Endodermal cell (in vitro differentiated cells): ENCODE results near the gene CTNNA1. TPM values are rescaled to one million over a fixed set of nuclear protein-coding genes. Genes with fewer than 3 reads are reported as not detected.
"Not testable (repeated sequence)": the region's sequence is repeated elsewhere in the genome, so short reads cannot be mapped to it uniquely, and the experiment has no call there.

Source experiments
- DNase-seq: peaks from one replicate; pipeline ENCODE4 v3.0.0-alpha.2; 2017
- H3K27ac ChIP-seq: 2 replicates; pipeline ENCODE4 v1.5.1; 2013; ENCODE audit warnings: mild to moderate bottlenecking, low read depth, low read length, moderate library complexity
- H3K27me3 ChIP-seq: 2 replicates; pipeline ENCODE4 v1.6.1; 2013; ENCODE audit warnings: mild to moderate bottlenecking, low read length, moderate library complexity; ENCODE audit not compliant: insufficient read depth, control insufficient read depth, poor library complexity, severe bottlenecking
- H3K36me3 ChIP-seq: 2 replicates; pipeline ENCODE4 v1.7.0; 2013; ENCODE audit warnings: mild to moderate bottlenecking, low read length, moderate library complexity; ENCODE audit not compliant: control insufficient read depth, insufficient read depth
- H3K4me1 ChIP-seq: one replicate; pipeline ENCODE4 v1.7.0; 2013; ENCODE audit warnings: low read length; ENCODE audit not compliant: control insufficient read depth, insufficient read depth
- H3K4me3 ChIP-seq: 2 replicates; pipeline ENCODE4 v1.5.1; 2013; ENCODE audit warnings: mild to moderate bottlenecking, low read length, moderate library complexity
- H3K9ac ChIP-seq: 2 replicates; pipeline ENCODE4 v1.6.1; 2013; ENCODE audit warnings: mild to moderate bottlenecking, low read length, moderate library complexity; ENCODE audit not compliant: poor library complexity, severe bottlenecking; ENCODE audit errors: extremely low read depth
- H3K9me3 ChIP-seq: 2 replicates; pipeline ENCODE4 v1.6.1; 2013; ENCODE audit warnings: mild to moderate bottlenecking, low read length, moderate library complexity; ENCODE audit not compliant: control insufficient read depth
- H3K27ac Mint-ChIP-seq: 2 replicates; pipeline ENCODE4 v1.8.0; 2020; ENCODE audit warnings: mixed read lengths
- H3K27me3 Mint-ChIP-seq: 2 replicates; pipeline ENCODE4 v1.8.0; 2021; ENCODE audit warnings: mild to moderate bottlenecking, mixed read lengths; ENCODE audit not compliant: insufficient read depth
- H3K36me3 Mint-ChIP-seq: 2 replicates; pipeline ENCODE4 v1.8.0; 2020; ENCODE audit warnings: low read depth, mixed read lengths
- H3K4me1 Mint-ChIP-seq: 2 replicates; pipeline ENCODE4 v1.8.0; 2020; ENCODE audit warnings: mixed read lengths
- H3K4me3 Mint-ChIP-seq: 2 replicates; pipeline ENCODE4 v1.8.0; 2020; ENCODE audit warnings: mild to moderate bottlenecking, moderate library complexity, mixed read lengths
- H3K9me3 Mint-ChIP-seq: 2 replicates; pipeline ENCODE4 v1.8.0; 2020; ENCODE audit warnings: mild to moderate bottlenecking, mixed read lengths
- CTCF ChIP-seq: fragments of 200-600 bp; sonication (generic); conservative IDR thresholded peaks from 2 replicates; pipeline ENCODE4 v1.5.0; 2021; ENCODE audit warnings: antibody characterized with exemption, mild to moderate bottlenecking
- WGBS, 2 experiments: methylation state at CpG; one replicate each; pipeline versions ENCODE4 v1.1.5 to v1.1.7; 2013; ENCODE audit warnings: missing lambda C conversion rate in 2 of 2, mixed read lengths in 1 of 2; ENCODE audit not compliant: insufficient coverage in 1 of 2, insufficient read length in 1 of 2; 5-methylcytosine and 5-hydroxymethylcytosine counted together
- total RNA-seq, 2 donors: library from RNA; stranded (reverse); fragmentation: NEBNext Ultra II Directional in 1 of 2; extraction: Animal tissue kit (Norgen Biotek cat#: 25700) in 1 of 2; gene quantifications; 2 replicates in 1 of 2; 3 replicates in 1 of 2; pipeline ENCODE4 v1.2.1, GENCODE V29; 2021

CTNNA1 gene
- total RNA-seq, 2 donors from 2014 or later = 298 to 305 TPM

GRCh38 chr5:138755084-138755748 lies 2.0 kb downstream of the CTNNA1 start:
- Mint-ChIP-seq H3K9me3 (peaks cover 33% of the 10 kb centered on the region), H3K4me3 (peak overlapping the region; percentile 82), H3K4me1 (peaks cover 19% of the 10 kb centered on the region), H3K27ac (no peak overlapping the region), H3K27me3 (no peaks in the 10 kb centered on the region), H3K36me3 (peaks cover 48% of the 10 kb centered on the region)
- H3K9ac ChIP-seq = peak overlapping the region; percentile 97
- no peaks in the 10 kb centered on the region for H3K4me1 ChIP-seq
- H3K9me3 ChIP-seq = peaks cover 33% of the 10 kb centered on the region
- H3K4me3 ChIP-seq = peak overlapping the region; percentile 97
- no peaks in the 10 kb centered on the region for H3K27me3 ChIP-seq
- DNase-seq = no peak
- no peak overlapping the region for H3K27ac ChIP-seq
- 86 to 88% methylated on average over 3 to 5 of the region's 5 CpGs for WGBS, 2 experiments
- TF ChIP-seq CTCF = no peak
- peaks cover 43% of the 10 kb centered on the region for H3K36me3 ChIP-seq

DNA sequence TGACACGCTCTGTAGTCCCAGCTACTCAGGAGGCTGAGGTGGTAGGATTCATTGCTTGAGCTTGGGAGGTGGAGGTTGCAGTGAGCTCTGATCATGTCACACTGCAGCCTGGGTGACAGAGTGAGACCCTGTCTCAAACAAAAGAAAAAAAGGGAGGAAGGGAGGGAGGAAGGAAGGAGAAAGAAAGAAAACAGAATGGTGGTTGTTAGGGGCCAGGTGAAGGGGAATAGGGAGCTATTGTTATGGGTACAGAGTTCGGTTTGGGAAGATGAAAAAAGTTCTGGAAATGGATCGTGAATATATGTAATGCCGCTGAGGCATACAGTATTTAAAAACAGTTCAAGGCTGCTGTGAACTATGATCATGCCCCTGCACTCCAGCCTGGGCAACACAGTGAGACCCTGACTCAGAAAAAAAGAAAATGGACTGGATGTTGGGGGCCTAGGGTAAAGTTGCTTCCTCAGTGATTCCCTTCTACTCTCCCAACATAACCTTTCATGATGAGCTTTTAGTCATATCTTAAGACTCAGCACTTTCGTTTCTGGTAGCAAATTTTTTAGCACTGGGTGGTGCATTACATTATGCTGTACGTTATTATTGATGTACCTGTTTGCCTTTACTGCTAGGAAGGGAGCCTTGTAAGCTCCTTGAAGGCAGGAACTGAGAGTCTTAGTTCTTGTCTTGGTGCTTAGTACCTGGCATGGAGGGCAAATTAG lies 4.0 kb downstream of the CTNNA1 start:
- H3K36me3 ChIP-seq = peaks cover 58% of the 10 kb centered on the region
- no peak overlapping the region for H3K27ac Mint-ChIP-seq
- peaks cover 27% of the 10 kb centered on the region for H3K4me1 Mint-ChIP-seq
- H3K4me3 Mint-ChIP-seq = no peak overlapping the region
- H3K9me3 ChIP-seq = peaks cover 33% of the 10 kb centered on the region
- 93 to 97% methylated on average over 6 of the region's 6 CpGs for WGBS, 2 experiments
- no peak overlapping the region for H3K9ac ChIP-seq
- no peaks in the 10 kb centered on the region for H3K27me3 Mint-ChIP-seq
- H3K4me3 ChIP-seq = peak overlapping the region; percentile 47
- no peak for TF ChIP-seq CTCF
- peaks cover 33% of the 10 kb centered on the region for H3K9me3 Mint-ChIP-seq
- no peaks in the 10 kb centered on the region for H3K27me3 ChIP-seq
- peaks cover 65% of the 10 kb centered on the region for H3K36me3 Mint-ChIP-seq
- no peak for DNase-seq
- no peaks in the 10 kb centered on the region for H3K4me1 ChIP-seq
- H3K27ac ChIP-seq = no peak overlapping the region

DNA sequence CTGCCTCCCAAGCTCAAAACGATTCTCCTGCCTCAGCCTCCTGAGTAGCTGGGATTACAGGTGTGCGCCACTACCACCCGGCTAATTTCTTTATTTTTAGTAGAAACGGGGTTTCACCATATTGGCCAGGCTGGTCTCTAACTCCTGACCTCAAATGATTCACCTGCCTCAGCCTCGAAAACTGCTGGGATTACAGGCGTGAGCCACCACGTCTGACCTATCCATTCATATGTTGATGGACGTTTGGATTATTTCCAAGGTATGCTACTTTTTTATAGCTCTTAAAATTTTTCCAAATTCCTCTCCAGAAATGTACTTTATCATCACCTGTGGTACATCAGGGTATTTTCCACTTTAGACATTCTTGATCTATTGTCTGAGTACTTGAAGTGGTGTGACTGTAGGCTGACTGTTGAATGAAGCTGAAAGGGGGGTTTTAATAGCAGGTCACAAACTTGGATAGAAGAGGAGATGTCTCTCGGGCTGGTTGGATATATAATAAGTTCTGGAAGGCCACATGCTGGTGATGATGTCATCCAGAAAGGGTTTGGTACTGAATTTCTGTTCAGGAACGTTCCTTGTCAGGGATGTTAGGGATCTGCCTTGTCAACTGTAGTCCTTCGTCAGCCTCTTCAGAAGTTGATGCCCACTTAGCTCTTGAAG lies 7.4 kb downstream of the CTNNA1 start:
- H3K4me3 ChIP-seq = no peak overlapping the region
- WGBS, 2 experiments = 95 to 96% methylated on average over 8 to 11 of the region's 11 CpGs
- no peaks in the 10 kb centered on the region for H3K27me3 Mint-ChIP-seq
- H3K4me1 ChIP-seq = no peaks in the 10 kb centered on the region
- H3K9me3 Mint-ChIP-seq = peaks cover 33% of the 10 kb centered on the region
- H3K27ac Mint-ChIP-seq = no peak overlapping the region
- H3K27ac ChIP-seq = no peak overlapping the region
- peaks cover 33% of the 10 kb centered on the region for H3K9me3 ChIP-seq
- H3K36me3 ChIP-seq = peaks cover 51% of the 10 kb centered on the region
- peaks cover 15% of the 10 kb centered on the region for H3K4me1 Mint-ChIP-seq
- H3K36me3 Mint-ChIP-seq = peaks cover 67% of the 10 kb centered on the region
- TF ChIP-seq CTCF = no peak
- H3K9ac ChIP-seq = no peak overlapping the region
- no peaks in the 10 kb centered on the region for H3K27me3 ChIP-seq
- DNase-seq = no peak
- no peak overlapping the region for H3K4me3 Mint-ChIP-seq

DNA sequence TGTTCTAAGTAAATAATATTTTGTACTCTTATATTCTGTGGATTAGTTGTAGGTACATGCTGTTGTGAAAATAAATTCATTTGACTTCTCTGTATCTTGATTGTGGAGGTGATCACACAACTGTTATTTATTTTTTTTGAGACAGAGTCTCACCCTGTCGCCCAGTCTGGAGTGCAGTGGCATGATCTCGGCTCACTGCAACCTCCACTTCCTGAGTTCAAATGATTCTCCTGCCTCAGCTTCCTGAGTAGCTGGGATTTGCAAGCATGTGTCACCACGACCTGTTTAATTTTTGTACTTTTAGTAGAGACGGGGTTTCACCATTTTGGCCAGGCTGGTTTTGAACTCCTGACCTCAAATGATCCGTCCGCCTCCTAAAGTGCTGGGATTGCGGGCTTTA lies 7.9 kb downstream of the CTNNA1 start:
- not testable (repeated sequence) for H3K4me3 Mint-ChIP-seq, H3K4me1 ChIP-seq, H3K9ac ChIP-seq, H3K27me3 Mint-ChIP-seq, H3K27me3 ChIP-seq, H3K4me3 ChIP-seq, H3K27ac ChIP-seq, DNase-seq
- Mint-ChIP-seq H3K27ac (peak overlapping the region; percentile 2), H3K36me3 (peaks cover 67% of the 10 kb centered on the region), H3K9me3 (peaks cover 33% of the 10 kb centered on the region), H3K4me1 (peaks cover 18% of the 10 kb centered on the region)
- Histone ChIP-seq H3K9me3 (peaks cover 32% of the 10 kb centered on the region), H3K36me3 (peaks cover 48% of the 10 kb centered on the region)
- 93 to 94% methylated on average over 6 to 7 of the region's 7 CpGs for WGBS, 2 experiments

DNA sequence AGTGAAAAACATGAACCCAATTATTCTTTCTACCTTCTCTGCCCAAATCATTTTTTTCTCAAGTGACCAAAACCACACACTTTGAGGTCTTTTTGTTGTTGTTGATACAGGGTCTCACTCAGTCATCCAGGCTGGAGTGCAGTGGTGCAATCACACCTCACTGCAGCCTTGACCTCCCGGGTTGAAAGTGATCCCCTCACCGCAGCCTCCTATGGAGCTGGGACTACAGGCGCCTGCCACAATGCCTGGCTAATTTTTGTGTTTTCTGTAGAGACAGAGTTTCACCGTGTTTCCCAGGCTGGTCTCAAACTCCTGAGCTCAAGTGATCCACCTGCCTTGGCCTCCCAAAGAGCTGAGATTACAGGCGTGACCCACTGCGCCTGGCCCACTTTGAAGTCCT lies 8.4 kb downstream of the CTNNA1 start:
- not testable (repeated sequence) for DNase-seq, H3K27me3 Mint-ChIP-seq, H3K4me3 Mint-ChIP-seq, H3K4me3 ChIP-seq, H3K27ac ChIP-seq, H3K4me1 ChIP-seq, H3K9ac ChIP-seq, H3K27me3 ChIP-seq
- Mint-ChIP-seq H3K36me3 (peaks cover 61% of the 10 kb centered on the region), H3K9me3 (peaks cover 29% of the 10 kb centered on the region), H3K27ac (peak overlapping the region; percentile 2), H3K4me1 (peaks cover 19% of the 10 kb centered on the region)
- H3K9me3 ChIP-seq = peaks cover 26% of the 10 kb centered on the region
- H3K36me3 ChIP-seq = peaks cover 43% of the 10 kb centered on the region
- 92% methylated on average over 6 of the region's 6 CpGs for WGBS, 2 experiments
